Stimulated activated CD4-positive, alpha-beta T cell treated with anti-CD3 and anti-CD28 coated beads, TNF-alpha, amount 100 ng/mL, for 1 hour (primary cell): ENCODE measurements around the gene NEURL2.

Source experiments
- DNase-seq, 3 donors: peaks; one replicate each; pipeline ENCODE4 v3.0.0-alpha.2; 2020; ENCODE audit warnings: low read depth in 3 of 3, low spot score in 1 of 3

The NEURL2 gene

GRCh38 chr20:45848421-45848820 is 42.6 kb downstream of the NEURL2 start:
- DNase-seq, result no peak

- no peak for DNase-seq
These were observed 45.6 kb downstream of the NEURL2 start for GRCh38 chr20:45845452-45845851.

GRCh38 chr20:45843506-45843905 is 47.5 kb downstream of the NEURL2 start:
- no peak for DNase-seq

GRCh38 chr20:45842169-45842812 is 48.7 kb downstream of the NEURL2 start:
- DNase-seq, result no peak

GRCh38 chr20:45841407-45842129 is 49.4 kb downstream of the NEURL2 start:
- DNase-seq, result no peak

- no peak for DNase-seq
These were observed 50.3 kb downstream of the NEURL2 start for GRCh38 chr20:45840700-45841198.
